ENCODE data around the gene PTCD1.
A peak's percentile ranks its signal among the peaks of the same experiment; 100 is the strongest.
"Not testable (repeated sequence)": the region's sequence is repeated elsewhere in the genome, so short reads cannot be mapped to it uniquely, and the experiment has no call there.

PTCD1 gene

DNA sequence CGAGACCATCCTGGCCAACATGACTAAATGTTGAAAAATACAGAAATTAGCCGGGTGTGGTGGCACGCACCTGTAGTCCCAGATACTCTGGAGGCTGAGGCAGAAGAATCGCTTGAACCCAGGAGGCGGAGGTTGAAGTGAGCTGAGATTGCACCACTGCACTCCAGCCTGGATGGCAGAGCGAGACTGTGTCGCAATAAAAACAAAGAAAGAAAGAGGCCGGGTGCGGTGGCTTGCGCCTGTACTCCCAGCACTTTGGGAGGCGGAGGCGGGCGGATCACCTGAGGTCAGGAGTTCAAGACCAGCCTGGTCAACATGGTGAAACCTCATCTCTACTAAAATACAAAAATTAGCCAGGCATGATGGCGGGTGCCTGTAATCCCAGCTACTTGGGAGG lies 51.4 kb downstream of the PTCD1 start:
- DNase-seq, result not testable (repeated sequence)

DNA sequence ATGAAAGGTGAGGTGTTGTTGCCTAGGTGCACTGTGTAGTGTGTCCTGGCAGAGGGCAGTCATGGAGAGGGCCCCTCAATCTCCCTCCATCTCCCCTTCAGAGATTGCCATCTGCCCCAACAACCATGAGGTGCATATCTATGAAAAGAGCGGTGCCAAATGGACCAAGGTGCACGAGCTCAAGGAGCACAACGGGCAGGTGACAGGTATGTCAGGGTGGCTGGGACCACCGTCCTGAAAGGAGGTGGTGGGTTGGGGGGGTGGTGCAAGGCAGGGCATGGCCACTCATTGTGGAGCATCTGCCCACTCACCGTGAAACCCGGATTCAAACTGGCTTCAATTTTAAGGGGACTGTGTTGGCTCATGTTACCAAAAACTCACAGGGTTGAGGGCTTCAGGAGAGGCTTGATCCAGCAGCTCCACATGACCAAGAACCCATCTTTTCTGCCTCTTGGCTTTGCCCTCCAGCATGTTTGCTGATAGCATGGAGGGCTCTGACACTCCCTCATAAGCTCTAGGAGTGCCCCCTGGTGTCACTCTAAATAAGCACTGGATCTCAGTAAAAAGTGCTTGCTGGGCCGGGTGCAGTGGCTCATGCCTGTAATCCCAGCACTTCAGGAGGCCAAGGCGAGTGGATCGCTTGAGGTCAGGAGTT lies 51.9 kb downstream of the PTCD1 start:
- no peak for DNase-seq

DNA sequence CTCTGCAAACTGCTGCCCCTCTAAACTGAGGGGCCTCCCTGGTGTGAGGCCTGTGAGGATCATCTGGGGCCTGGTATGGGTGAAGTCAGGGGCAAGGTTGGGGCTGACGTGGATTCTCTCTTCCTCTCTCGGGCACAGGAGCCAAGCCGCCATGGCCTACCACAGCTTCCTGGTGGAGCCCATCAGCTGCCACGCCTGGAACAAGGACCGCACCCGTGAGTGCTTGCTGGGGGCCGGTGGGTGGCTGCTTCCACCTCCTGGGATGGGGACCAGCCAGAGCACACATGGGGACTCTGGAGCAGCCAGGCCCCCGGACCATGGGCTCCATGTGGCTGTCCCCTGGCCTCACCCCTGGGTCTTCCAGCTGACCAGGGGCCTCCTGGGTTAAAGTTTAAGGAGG lies 53.0 kb downstream of the PTCD1 start:
- no peak for DNase-seq

DNA sequence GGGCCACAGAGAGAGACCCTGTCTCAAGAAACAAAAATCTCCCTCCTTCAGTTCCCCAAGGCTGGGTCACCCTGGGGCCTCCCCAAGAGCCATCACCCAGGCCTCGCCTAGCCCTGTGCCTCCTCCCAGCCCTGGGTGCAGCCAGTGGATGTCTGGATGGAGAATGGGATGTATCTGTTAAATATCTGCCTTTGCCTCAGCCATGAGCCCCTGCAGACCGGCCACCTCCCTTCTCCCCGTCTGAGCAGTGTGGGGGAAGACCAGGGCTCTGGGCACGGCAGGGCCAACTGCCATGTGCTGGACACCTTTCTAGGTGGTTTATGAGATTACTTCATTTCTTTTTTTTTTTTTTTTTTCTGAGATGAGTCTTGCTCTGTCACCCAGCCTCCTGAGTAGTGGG lies 54.1 kb downstream of the PTCD1 start:
- no peak for DNase-seq

DNA sequence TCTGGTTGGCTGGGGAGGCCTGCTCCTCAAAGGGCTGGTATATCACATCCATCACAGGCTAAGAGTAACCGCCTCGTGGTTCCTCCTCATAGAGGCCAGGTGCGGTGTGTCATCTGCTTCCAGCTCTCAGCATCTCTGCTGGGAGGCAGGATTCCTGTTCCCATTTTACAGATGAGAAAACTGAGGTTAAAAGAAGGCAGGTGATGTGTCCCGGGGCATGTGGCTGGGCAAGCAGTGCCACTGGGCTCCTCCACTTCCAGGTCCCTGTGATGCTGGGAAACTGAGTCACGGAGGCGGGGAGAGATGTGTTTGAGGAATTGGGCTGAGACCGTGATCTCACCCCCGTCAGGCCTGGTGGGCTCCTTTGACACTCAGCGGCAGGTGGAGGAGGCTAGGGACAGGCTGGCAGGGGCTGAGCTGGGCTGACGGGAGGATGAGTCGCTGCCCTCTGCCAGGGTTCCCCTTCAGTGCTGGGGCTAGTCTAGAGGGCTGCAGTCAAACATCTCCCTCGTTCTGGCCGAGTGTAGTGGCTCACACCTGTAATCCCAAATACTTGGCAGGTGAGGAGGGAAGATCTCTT lies 54.7 kb downstream of the PTCD1 start:
- DNase-seq, result no peak

DNA sequence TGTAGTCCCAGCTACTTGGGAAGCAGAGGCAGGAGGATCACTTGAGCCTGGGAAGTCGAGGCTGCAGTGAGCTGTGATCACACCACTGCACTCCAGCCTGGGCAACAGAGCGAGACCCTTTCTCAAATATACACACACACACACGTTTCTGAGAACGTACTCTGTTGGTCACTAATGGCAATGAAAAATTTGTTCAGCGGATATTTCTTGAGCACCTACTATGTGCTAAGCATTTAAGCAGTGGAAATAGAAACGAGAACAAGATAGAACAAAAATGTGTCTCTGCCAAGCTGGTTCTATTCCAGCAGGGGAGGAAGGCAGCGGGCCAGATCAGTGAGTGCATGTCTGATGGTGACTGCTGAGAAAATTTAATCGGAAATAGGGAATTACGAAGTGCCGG lies 55.4 kb downstream of the PTCD1 start:
- DNase-seq, result no peak

DNA sequence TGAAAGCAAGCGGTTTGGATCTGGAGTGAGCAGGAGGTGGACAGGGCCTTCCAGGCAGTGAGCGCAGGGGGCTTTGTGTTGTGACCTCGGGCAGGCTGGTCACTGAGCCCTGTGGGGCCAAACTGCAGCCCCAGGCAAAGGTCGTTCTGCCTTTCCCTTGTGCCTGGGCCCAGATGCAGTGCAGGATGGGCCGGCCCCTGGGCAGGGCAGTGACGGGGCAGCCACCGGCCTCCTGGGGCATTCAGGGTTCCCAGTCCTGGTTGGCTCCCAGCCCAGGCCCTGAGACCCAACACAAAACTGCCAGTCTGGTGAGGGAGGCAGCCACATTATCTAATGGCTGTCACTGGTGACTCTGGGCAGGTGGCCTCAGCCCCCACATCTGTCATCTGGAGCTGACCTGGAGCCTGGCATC lies 56.9 kb downstream of the PTCD1 start:
- no peak for DNase-seq

DNA sequence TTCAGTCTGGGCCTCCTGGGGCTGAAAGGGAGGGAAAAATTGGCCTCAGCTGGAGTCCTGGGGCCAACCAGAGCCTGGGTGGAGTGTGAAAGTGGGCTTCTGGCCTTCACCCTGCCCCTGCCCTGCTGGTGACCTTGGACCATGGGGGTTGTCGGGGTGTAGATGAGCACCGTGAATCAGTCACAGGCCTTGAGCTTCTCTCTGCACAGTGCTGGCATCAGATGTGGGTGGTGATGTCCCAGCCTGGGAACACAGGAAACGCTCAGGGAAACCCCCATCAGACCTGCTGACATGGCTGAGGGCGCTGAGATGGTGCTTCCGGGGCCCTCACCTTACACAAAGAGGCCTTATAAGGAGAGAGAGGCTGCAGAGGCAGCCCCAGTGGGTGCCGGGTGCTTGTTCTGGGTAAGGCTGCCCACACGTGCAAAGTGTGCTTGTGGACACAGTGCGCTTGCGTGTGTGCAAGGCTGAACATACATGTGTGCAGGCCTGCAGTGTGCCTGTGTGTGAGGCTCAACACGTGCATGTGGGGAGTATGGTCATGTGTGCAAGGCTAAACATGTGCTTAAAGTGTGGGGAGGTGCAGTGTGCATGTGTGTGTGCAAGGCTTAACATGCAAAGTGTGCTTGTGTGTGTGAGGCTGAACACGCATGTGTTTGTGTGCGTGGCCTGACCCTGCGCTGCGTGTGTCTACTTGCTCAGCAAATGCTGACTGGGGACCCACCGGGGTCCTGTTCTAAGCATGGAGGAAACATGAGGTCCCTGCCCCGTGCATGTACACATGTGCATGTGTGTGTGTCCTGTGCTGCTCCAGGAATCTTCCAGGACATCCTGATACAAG lies 57.6 kb downstream of the PTCD1 start:
- DNase-seq, result peak; percentile 77

DNA sequence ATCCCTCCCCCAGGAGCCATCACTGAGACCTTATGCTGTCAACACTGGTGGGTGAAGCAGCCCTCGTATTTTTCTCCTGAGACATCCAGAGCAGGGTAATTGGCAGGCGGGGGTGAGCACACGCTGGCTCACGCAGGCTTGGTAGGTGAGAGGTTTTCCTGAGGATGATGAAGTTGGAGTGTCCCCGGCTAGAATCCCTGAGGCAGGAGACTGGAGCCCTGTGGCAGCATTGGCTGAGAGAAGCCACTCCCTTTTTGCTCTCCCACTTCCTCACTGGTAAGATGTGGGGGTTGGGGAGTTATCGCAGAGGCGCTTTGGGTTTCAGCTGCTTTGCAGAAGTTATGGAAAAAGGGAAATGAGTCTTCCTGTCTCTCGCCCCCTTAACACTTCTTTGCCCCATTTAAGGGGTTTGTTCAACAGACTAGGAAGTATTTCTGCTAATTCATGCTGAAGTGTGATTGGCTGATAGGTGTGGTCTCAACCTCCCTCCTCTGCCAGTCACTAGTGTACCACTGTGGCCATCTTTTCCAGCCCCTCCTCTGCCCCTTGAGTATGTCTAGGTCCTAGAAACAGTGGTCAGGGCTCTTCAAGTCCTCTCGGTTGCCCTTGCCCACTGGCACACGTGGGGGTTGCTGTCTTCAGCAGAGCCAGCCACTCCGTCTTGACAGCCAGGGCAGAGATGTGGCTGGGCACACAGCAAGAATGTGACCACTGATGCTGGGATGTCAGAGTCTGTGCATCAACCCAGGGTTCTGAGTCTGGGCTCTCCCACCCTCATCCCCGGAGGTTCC lies 58.4 kb downstream of the PTCD1 start:
- DNase-seq, result peak; percentile 36

DNA sequence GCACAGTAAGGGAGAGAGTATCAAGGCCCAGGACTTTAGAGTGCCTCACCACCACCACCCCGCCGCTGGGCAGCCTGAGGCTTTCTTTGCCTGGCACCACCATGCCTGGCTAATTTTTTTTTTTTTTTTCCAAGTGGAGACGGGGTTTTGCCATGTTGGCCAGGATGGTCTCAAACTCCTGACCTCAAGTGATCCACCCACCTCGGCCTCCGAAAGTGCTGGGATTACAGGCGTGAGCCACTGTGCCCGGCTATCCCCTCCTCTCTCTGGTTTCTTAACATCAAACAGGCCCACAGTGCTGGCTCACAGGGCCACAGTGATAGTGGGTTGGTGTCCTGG lies 58.9 kb downstream of the PTCD1 start:
- DNase-seq, result not testable (repeated sequence)

DNA sequence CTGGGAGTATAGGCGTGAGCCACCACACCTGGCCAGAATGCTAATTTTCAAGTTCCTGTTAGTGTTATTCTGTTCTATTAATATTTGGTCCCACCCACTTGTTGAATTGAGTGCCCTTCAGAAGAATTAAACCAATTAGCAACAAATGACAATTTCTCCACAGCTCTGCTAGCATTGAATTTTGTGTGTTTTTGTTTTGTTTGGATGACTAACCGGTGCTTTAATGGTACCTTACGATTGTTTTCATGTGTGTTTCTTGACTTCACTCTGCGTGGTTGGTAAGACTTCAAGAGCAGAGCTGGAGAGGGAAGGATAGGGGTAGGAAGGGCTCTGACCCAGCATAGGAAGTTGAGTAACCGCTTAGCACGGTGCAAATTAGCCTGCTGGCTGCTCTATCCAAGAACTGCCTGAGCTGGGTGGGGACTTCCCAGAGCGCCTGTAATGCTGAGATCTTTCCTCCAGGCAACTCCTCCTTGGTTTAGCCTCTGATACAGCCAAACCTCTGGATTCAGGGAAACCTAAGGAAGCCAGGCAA lies 59.5 kb downstream of the PTCD1 start:
- DNase-seq, result no peak

DNA sequence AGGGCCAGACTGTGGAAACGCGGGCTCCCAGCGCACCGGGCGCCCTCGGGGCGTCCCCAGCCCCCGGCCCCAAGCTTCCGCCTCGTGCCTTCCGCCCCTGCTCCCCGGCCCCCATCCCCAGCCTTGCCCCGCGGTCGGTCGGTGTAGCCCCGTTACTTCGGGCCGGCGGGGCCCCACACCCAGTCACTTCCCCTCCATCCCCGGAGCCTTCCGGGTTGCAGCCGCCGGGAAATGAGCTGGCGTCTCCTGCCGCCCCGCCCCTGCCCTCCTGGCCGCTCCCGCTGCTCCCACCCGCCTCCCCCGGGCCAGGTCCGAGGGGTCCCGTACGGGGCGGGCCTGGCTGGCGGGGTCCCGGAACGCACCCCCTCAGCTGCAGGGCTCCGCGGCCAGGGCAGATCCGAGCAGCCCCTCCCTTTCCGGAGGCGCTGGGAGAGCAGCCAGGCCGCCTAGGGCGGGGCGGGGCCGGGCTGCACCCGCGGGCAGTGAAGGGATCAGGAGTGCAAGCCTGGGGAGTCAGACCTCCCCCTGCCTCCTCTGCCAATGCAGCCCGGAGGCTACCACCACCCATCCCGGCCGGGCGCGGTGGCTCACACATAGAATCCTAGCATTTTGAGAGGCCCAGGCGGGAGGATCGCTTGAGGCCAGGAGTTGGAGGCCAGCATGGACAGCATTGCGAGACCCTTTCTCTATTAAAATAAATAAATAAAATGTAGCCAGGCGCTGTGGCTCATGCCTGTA lies 63.4 kb downstream of the PTCD1 start:
- peak; percentile 62 for DNase-seq

DNA sequence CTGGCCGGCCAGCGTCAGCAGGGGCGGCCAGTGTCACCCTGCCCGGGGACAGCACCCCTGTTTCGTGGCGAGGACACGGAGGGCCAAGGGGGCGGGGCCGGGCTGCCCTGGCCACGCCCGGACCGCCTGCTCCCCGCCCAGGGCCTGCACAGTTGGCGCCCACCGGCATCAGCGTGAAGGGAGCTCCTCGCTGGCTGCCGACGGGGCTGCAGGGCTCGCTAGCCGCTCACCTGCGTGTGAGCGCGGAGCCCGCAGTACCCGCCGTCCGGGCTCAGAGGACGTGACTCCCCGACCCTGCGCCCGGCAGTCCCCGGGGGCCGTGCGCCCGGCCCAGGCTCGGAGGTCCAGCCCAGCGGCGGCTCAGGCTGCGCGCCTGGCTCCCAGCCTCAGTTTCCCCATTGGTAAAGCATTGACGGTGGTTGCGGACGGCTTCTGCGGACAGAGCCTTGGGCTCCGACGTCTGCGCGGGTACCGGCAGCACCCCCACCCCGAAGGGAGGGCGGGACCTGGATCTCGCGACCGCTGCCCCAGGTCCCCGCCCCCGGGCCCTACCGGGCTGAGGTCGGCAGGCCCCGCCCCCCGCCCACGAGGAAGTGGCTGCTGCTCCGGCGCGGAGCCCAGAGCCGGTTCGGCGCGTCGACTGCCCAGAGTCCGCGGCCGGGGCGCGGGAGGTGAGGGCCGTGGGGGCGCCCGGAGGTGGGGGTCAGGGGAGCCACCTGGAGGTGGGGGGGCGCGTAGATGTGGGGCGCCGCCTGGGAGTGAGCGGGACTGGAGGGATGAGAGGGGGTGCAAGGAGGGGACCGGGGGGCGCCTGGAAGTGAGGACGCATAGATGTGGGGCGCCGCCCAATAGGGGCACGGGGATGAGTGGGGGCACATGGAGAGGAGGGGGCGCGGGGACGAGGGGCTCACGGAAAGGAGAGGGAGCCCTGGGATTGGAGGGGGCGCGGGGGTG lies 64.2 kb downstream of the PTCD1 start, which contains the start of gene ARPC1B:
Gene ARPC1B, plus strand, starts transcription at position 620 of the 954 bp plus-strand sequence. CDS start 10,985 bp downstream, outside the sequence.
- peak; percentile 88 for DNase-seq

DNA sequence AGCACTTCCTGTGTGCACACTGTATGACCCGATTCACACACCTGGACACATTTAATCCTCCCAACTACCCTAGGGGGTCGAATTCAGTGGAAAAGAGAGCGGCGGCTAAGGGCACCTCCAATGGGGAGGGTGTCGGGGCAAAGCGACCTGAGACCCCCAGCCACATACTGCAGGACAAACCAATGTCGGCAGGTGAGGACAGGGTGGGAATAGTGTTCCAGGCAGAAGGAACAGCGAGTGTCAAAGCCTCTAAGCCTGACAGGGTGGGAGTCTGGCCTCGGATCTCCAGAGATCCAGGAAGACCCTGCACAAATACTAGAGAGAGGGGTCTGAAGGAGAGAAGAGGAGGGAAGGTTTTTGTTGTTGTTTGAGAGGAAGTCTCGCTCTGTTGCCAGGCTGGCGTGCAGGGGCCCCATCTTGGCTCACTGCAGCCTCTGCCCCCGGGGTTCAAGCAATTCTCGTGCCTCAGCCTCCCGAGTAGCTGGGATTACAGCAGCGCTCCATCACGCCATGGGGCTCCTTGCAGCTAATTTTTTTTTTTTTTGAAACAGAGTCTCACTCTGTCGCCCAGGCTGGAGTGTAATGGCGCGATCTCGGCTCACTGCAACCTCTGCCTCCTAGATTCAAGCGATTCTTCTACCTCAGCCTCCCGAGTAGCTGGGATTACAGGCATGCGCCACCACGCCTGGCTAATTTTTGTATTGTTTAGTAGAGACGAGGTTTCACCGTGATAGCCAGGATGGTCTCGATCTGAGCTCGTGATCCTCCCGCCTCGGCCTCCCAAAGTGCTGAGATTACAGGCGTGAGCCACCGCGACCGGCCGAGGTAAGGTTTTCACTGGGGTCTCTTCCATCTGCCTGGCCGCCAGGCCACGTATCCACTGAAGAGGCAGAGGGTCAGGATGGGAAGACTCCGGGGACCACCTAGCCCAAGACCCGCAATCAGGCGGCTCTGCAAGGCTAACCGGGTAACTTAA lies 65.2 kb downstream of the PTCD1 start:
- no peak for DNase-seq

DNA sequence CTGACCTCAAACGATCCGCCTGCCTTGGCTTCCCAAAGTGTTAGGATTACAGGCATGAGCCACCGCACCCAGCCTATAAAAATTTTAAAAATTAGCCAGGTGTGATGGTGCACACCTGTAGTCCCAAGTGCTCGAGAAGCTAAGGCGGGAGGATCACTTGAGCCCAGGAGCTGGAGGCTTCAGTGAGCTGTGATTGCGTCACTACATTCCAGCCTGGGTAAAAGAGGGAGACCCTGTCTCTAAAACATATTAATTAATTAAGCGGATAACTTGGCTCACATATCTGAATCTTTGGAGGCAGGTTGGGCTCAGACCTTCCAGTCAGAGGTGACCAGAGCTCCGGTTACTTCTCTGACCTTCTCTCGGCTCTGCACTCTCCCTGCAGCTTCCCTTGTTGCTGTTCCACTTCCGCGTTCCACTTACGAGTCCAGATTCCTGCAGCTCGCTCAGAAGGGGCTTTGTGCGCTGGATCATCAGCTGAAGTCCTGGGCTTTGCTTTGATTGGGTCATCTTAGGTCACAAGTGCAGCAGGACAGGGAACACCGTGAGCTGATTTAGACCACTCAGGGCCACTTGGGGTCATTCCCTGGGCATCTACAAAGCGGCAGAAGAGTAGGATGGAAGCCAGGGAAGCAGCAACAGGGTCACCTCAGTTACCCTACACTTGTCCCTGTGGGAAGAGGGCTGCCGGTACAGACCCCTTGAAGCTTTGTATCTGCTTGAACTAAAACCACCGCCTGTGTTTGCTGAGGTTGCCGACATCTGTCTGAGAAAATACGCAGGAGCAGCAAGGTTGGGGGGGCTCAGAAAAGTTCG lies 66.1 kb downstream of the PTCD1 start:
- DNase-seq, result no peak

DNA sequence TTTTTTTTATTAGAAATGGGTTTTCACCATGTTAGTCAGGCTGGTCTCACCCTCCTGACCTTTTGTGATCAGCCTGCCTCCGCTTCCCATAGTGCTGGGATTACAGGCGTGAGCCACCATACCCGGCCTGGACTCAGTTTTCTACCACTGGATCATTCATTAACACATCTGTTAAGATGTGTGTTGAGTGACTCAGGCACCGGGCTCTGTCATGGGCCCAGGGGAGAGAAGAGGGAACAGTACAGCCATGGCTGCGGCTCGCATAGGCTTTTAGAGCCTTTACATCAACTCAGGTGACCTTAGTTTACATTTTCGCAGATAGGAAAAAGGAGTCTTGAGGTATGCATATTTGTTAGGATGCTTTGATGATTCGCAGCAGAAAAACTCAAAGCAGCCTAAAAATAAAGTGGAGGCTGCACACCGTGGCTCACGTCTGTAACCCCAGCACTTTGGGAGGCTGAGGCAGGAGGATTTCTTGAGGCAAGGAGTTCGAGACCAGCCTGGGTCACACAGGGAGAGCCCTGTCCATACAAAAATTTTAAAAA lies 67.2 kb downstream of the PTCD1 start:
- DNase-seq, result no peak

DNA sequence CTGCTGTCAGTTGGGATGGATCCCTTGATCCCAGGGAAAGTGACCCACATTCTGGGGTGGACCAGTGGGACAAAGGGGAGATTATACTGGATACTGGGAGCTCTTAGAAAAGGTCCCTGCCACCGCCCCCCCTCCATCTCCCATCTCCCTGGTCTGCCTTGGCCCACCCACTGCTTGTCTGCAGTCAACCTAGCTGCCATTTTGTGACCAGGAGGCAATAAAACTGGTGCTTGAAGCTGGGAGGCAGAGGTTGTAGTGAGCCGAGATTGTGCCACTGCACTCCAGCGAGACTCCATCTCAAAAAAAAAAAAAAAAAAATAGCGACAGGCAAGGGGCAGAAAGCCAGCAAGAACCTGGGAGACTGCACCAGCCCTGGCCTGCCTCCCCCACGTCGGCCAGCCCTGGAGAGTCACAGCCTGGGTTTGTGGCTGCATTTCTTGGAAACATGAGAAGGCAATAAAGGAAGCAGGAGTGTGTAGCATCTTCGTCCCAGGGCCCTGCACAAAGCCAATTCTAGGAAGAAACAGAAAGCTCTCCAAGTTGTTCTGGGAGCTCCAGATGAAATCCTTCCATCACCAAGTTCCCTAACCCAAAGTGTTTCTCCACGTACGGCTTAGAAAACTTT lies 68.7 kb downstream of the PTCD1 start:
- DNase-seq, result no peak

DNA sequence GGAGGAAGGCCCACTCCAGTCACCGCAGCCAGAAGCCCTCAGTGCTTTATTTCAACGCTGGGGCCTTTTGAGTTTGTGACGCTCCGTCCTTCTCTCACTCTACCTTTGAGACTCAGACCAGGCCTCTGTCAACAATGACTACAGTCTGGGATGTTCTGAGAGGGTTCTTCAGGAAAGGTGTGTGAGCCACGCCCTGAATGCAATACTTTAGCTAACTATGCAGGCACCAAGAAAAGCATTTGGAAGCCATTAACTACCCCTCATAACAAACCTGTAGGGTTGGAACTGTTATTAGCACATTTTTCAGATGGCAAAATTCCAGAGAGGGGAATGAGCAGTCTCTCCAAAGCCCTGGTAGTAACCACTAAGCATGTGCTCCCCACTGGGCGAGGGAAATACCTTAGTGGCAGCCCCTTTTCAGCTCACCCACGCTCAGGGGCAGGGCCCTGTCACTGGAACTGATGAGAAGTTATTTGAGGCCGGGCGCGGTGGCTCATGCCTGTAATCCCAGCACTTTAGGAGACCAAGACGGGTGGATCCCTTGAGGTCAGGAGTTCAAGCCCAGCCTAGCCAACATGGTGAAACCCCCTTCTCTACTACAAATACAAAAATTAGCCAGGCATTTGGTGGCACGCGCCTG lies 69.7 kb downstream of the PTCD1 start:
- no peak for DNase-seq
